ENCODE measurements around the gene IQSEC3.

DNA sequence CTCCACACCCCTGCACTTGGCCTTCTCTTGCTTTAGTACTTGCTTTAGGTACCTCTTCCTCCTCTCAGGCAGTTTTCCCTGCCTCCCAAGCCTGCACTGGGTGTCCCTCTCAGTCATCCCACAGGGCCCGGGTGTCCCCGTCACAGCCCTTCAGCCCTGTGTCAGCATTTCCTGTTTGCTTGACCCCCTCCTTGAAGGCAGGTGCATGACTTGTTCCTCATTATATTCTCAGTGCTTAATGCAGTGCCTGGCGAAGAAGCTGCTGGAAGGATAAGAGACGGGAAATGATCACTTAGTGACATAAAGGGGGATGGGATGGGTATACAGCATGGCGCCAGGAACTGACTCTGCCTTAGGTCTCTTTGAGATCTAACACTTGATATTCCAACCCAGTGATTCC is 61.5 kb downstream of the IQSEC3 start:
- TF ChIP-seq CEBPB (IDR thresholded peaks at IDR 0.05; ENCODE audit: borderline replicate concordance, low read depth, low read length) = no peak
- TF ChIP-seq PCBP2 (optimal IDR thresholded peaks at IDR 0.05; ENCODE audit: low read depth, low read length, poor library complexity, severe bottlenecking) = no peak
- no peak for TF ChIP-seq CC2D1A (CRISPR knock-in tag; IDR thresholded peaks at IDR 0.05)
- no peak for TF ChIP-seq ZNF274 (CRISPR knock-in tag; IDR thresholded peaks at IDR 0.05)
- TF ChIP-seq, protein P1, sequence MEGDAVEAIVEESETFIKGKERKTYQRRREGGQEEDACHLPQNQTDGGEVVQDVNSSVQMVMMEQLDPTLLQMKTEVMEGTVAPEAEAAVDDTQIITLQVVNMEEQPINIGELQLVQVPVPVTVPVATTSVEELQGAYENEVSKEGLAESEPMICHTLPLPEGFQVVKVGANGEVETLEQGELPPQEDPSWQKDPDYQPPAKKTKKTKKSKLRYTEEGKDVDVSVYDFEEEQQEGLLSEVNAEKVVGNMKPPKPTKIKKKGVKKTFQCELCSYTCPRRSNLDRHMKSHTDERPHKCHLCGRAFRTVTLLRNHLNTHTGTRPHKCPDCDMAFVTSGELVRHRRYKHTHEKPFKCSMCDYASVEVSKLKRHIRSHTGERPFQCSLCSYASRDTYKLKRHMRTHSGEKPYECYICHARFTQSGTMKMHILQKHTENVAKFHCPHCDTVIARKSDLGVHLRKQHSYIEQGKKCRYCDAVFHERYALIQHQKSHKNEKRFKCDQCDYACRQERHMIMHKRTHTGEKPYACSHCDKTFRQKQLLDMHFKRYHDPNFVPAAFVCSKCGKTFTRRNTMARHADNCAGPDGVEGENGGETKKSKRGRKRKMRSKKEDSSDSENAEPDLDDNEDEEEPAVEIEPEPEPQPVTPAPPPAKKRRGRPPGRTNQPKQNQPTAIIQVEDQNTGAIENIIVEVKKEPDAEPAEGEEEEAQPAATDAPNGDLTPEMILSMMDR (CRISPR knock-in tag; IDR thresholded peaks at IDR 0.05) = no peak
- no peak for TF ChIP-seq ZNF589 (CRISPR knock-in tag; conservative IDR thresholded peaks at IDR 0.05)
- TF ChIP-seq XRCC5 (optimal IDR thresholded peaks at IDR 0.05; ENCODE audit: low read length) = no peak
- TF ChIP-seq EP300 (IDR thresholded peaks at IDR 0.05; ENCODE audit: low read depth in 2 of 2, low read length in 2 of 2) = no peak
- TF ChIP-seq EP300 (CRISPR knock-in tag; IDR thresholded peaks at IDR 0.05; ENCODE audit: borderline replicate concordance) = no peak
- TF ChIP-seq CREB1 (IDR thresholded peaks at IDR 0.05) = no peak
- TF ChIP-seq CREB1 (CRISPR knock-in tag; IDR thresholded peaks at IDR 0.05) = no peak
- no peak for TF ChIP-seq ZBTB38 (CRISPR knock-in tag; IDR thresholded peaks at IDR 0.05)
